22Rv1 (cell line): ENCODE results near the gene CD9.

Experiments
- CTCF ChIP-seq: fragments of 450-650 bp; IDR thresholded peaks from 2 replicates; pipeline ENCODE4 v1.5.1; 2017; ENCODE audit warnings: mild to moderate bottlenecking
- ZFX ChIP-seq: fragments of 450-650 bp; IDR thresholded peaks from 2 replicates; pipeline ENCODE4 v1.6.1; 2017; ENCODE audit warnings: antibody characterized with exemption, borderline replicate concordance

GRCh38 chr12:6189028-6189427, 11.2 kb upstream of the CD9 start:
- TF ChIP-seq CTCF: no peak
- TF ChIP-seq ZFX: no peak
